IMR-90 (cell line): ENCODE results near the gene ARL5C. TPM values are rescaled to one million over a fixed set of nuclear protein-coding genes. Genes with fewer than 3 reads are reported as not detected.

Experiments
- ATAC-seq: fragments of 200-7000 bp; cut with Tn5 transposase; 2 replicates; pipeline ENCODE4 v1.9.1; 2020; ENCODE audit warnings: low read depth, mild to moderate bottlenecking, moderate library complexity
- BruUV-seq: library from RNA; stranded (reverse); fragments of 400-500 nt; replicated peaks from 2 replicates; lab custom pipeline; 2021; lab: Mats Ljungman, UMichigan
- CTCF ChIA-PET: fragments of 300-600 bp; formaldehyde crosslinking; extraction: SDS; loops from one replicate; lab custom pipeline; 2021; ENCODE audit warnings: antibody characterized with exemption; lab: Yijun Ruan, JAX
- POLR2A ChIA-PET: fragments of 300-600 bp; sonication (Branson Sonifier 250); formaldehyde crosslinking; loops from one replicate; lab custom pipeline; 2022; ENCODE audit warnings: antibody characterized with exemption; ENCODE audit not compliant: unreplicated experiment; lab: Charles Lee
- DNase-seq: peaks from one replicate; pipeline ENCODE4 v3.0.0; 2013
- H2AFZ ChIP-seq: replicated peaks from 2 replicates; pipeline ENCODE3; 2013; ENCODE audit warnings: low read length, mild to moderate bottlenecking; ENCODE audit not compliant: poor library complexity
- H2AK5ac ChIP-seq: 2 replicates; pipeline ENCODE4 v1.6.1; 2013; ENCODE audit warnings: low read depth, low read length, inconsistent platforms
- H2AK9ac ChIP-seq: replicated peaks from 2 replicates; pipeline ENCODE3; 2013; ENCODE audit warnings: mild to moderate bottlenecking, low read depth, low read length, moderate library complexity; ENCODE audit not compliant: poor library complexity
- H2BK120ac ChIP-seq: 2 replicates; pipeline ENCODE4 v1.6.1; 2013; ENCODE audit warnings: low read depth, low read length, inconsistent platforms
- H2BK15ac ChIP-seq: 3 replicates; pipeline ENCODE4 v1.6.1; 2013; ENCODE audit warnings: low read depth, low read length, inconsistent platforms
- H2BK20ac ChIP-seq: 2 replicates; pipeline ENCODE4 v1.6.1; 2013; ENCODE audit warnings: low read depth, mild to moderate bottlenecking, inconsistent platforms, low read length, moderate library complexity
- H2BK5ac ChIP-seq: 2 replicates; pipeline ENCODE4 v1.6.1; 2013; ENCODE audit warnings: mild to moderate bottlenecking, low read depth, low read length, inconsistent platforms; ENCODE audit not compliant: poor library complexity, severe bottlenecking
- H3K14ac ChIP-seq: replicated peaks from 2 replicates; pipeline ENCODE4 v1.6.1; 2013; ENCODE audit warnings: low read depth, low read length, inconsistent platforms
- H3K18ac ChIP-seq: 2 replicates; pipeline ENCODE4 v1.6.1; 2013; ENCODE audit warnings: low read depth, low read length, control low read depth
- H3K23ac ChIP-seq: 2 replicates; pipeline ENCODE4 v1.6.1; 2013; ENCODE audit warnings: low read depth, low read length, inconsistent platforms
- H3K27ac ChIP-seq: 2 replicates; pipeline ENCODE4 v1.5.1; 2013; ENCODE audit warnings: mild to moderate bottlenecking, control low read depth, low read length; ENCODE audit not compliant: insufficient read depth
- H3K27me3 ChIP-seq: 2 replicates; pipeline ENCODE4 v1.6.1; 2013; ENCODE audit warnings: low read length; ENCODE audit not compliant: control insufficient read depth, insufficient read depth
- H3K36me3 ChIP-seq: 2 replicates; pipeline ENCODE4 v1.6.1; 2013; ENCODE audit warnings: low read length, mixed read lengths; ENCODE audit not compliant: control insufficient read depth, insufficient read depth
- H3K4ac ChIP-seq: 2 replicates; pipeline ENCODE4 v1.6.1; 2013; ENCODE audit warnings: low read depth, low read length, inconsistent platforms
- H3K4me1 ChIP-seq: 2 replicates; pipeline ENCODE4 v1.6.1; 2013; ENCODE audit warnings: low read length, mixed read lengths; ENCODE audit not compliant: control insufficient read depth, insufficient read depth
- H3K4me2 ChIP-seq: 2 replicates; pipeline ENCODE4 v1.6.1; 2013; ENCODE audit warnings: low read depth, mild to moderate bottlenecking, control low read depth, low read length, moderate library complexity
- H3K4me3 ChIP-seq: 2 replicates; pipeline ENCODE4 v1.5.1; 2013; ENCODE audit warnings: low read depth, mild to moderate bottlenecking, control low read depth, low read length, moderate library complexity; ENCODE audit not compliant: insufficient read depth
- H3K56ac ChIP-seq: 2 replicates; pipeline ENCODE4 v1.6.1; 2013; ENCODE audit warnings: low read length, inconsistent platforms; ENCODE audit not compliant: insufficient read depth; ENCODE audit errors: extremely low read depth
- H3K79me1 ChIP-seq, 2 experiments: 2 replicates each; pipeline ENCODE4 v1.6.1; 2013; ENCODE audit warnings: low read length in 2 of 2, inconsistent platforms in 1 of 2, low read depth in 1 of 2
- H3K9ac ChIP-seq: 2 replicates; pipeline ENCODE4 v1.6.1; 2013; ENCODE audit warnings: low read depth, low read length, control low read depth
- H3K9me1 ChIP-seq: 2 replicates; pipeline ENCODE4 v1.6.1; 2013; ENCODE audit warnings: low read length, inconsistent platforms; ENCODE audit not compliant: insufficient read depth
- H3K9me3 ChIP-seq: 2 replicates; pipeline ENCODE4 v1.6.1; 2013; ENCODE audit warnings: low read length; ENCODE audit not compliant: control insufficient read depth, insufficient read depth
- H4K20me1 ChIP-seq: 2 replicates; pipeline ENCODE4 v1.6.1; 2013; ENCODE audit warnings: low read length, inconsistent platforms; ENCODE audit not compliant: insufficient read depth
- H4K5ac ChIP-seq: 2 replicates; pipeline ENCODE4 v1.6.1; 2013; ENCODE audit warnings: mild to moderate bottlenecking, low read depth, low read length, control low read depth
- H4K8ac ChIP-seq, 2 experiments: 2 replicates each; pipeline ENCODE4 v1.6.1; 2013; ENCODE audit warnings: low read depth in 2 of 2, low read length in 2 of 2, control low read depth in 1 of 2, inconsistent platforms in 1 of 2
- H4K91ac ChIP-seq: 2 replicates; pipeline ENCODE4 v1.6.1; 2013; ENCODE audit warnings: low read depth, low read length, inconsistent platforms; ENCODE audit not compliant: insufficient read depth
- BHLHE40 ChIP-seq: fragments of 150-350 bp; IDR thresholded peaks from 2 replicates; pipeline ENCODE4 v1.6.1; 2016; ENCODE audit warnings: mild to moderate bottlenecking, low read depth, low read length
- CHD1 ChIP-seq: IDR thresholded peaks from 2 replicates; pipeline ENCODE4 v1.6.1; 2012; ENCODE audit warnings: low read depth, low read length, improper control_type of control experiment
- MAFK ChIP-seq: IDR thresholded peaks from 2 replicates; pipeline ENCODE4 v1.6.1; 2012; ENCODE audit warnings: low read depth, low read length, improper control_type of control experiment
- MAZ ChIP-seq: IDR thresholded peaks from 2 replicates; pipeline ENCODE4 v1.6.1; 2012; ENCODE audit warnings: low read depth, mild to moderate bottlenecking, low read length, improper control_type of control experiment, moderate library complexity, borderline replicate concordance
- MXI1 ChIP-seq: IDR thresholded peaks from 2 replicates; pipeline ENCODE4 v1.6.1; 2012; ENCODE audit warnings: low read depth, mild to moderate bottlenecking, low read length, moderate library complexity, borderline replicate concordance
- NFE2L2 ChIP-seq: fragments of 150-350 bp; IDR thresholded peaks from 2 replicates; pipeline ENCODE4 v1.6.1; 2016; ENCODE audit warnings: low read depth, mild to moderate bottlenecking, low read length
- USF2 ChIP-seq: fragments of 150-350 bp; IDR thresholded peaks from 2 replicates; pipeline ENCODE4 v1.6.1; 2017; ENCODE audit warnings: mild to moderate bottlenecking, antibody characterized with exemption, low read length, low read depth
- WGBS, 2 experiments: methylation state at CpG; one replicate each; pipeline versions ENCODE4 v1.1.5 to v1.1.7; 2013; ENCODE audit warnings: missing lambda C conversion rate in 2 of 2; ENCODE audit not compliant: insufficient read length in 1 of 2; ENCODE audit errors: extremely low coverage in 2 of 2; 5-methylcytosine and 5-hydroxymethylcytosine counted together
- dilution Hi-C: fragments of 300-500 bp; cut with HindIII; formaldehyde crosslinking; loops from one replicate; pipeline ENCODE4 v1.14.3; 2018; ENCODE audit warnings: low sequenced_read_pairs; ENCODE audit not compliant: unreplicated experiment
- in situ Hi-C: fragments of 300-500 bp; cut with MboI; formaldehyde crosslinking; loops from 3 replicates; pipeline ENCODE4 v1.14.3; 2019; ENCODE audit warnings: low sequenced_read_pairs, inconsistent platforms, mixed read lengths
- intact Hi-C: fragments of 100-400 bp; cut with micrococcal nuclease; formaldehyde crosslinking; loops from 2 replicates; pipeline ENCODE4 v1.10.0; 2022
- polyA plus RNA-seq, 3 experiments: library from polyadenylated mRNA; depleted of rRNA; stranded (reverse); fragments of >200 nt; gene quantifications; 2 replicates each; pipeline ENCODE4 v1.2.3, GENCODE V29; 2012; ENCODE audit warnings: low replicate concordance in 1 of 3
- total RNA-seq: library from RNA; depleted of rRNA; stranded (reverse); fragments of >200 nt; gene quantifications from 2 replicates; pipeline ENCODE4 v1.2.3, GENCODE V29; 2012

ARL5C gene
- total and polyA plus RNA-seq, 2 of the 4 experiments (the other 2 are of a cell fraction), result not detected

- H3K27me3 ChIP-seq, result peaks cover 31% of the 10 kb centered on the region
- H3K14ac ChIP-seq, result no peak overlapping the region
- no peak overlapping the region for H4K8ac ChIP-seq
- H2AK5ac ChIP-seq, result no peak overlapping the region
- H2BK20ac ChIP-seq, result 0 out of 2 replicates have a peak overlapping the region, but pooled peaks have one; percentile 1
- peaks cover 13% of the 10 kb centered on the region for H3K9me1 ChIP-seq
- H3K4ac ChIP-seq, result no peak overlapping the region
- H3K56ac ChIP-seq, result no peak overlapping the region
- no peak overlapping the region for H2BK15ac ChIP-seq
- no peak overlapping the region for H3K4me3 ChIP-seq
- ChIA-PET POLR2A (no interaction called here), CTCF (no interaction called here)
- no peak overlapping the region for H2BK5ac ChIP-seq
- no peak for DNase-seq
- dilution Hi-C loops (no loop called here), intact Hi-C loops (no loop called here), in situ Hi-C loops (no loop called here)
- H3K79me1 ChIP-seq, result no peaks in the 10 kb centered on the region
- H4K20me1 ChIP-seq, result no peaks in the 10 kb centered on the region
- H3K18ac ChIP-seq, result no peak overlapping the region
- H3K4me1 ChIP-seq, result peaks cover 7% of the 10 kb centered on the region
- H3K36me3 ChIP-seq, result no peaks in the 10 kb centered on the region
- no peak overlapping the region for H4K5ac ChIP-seq
- no TSS peak for BruUV-seq
- WGBS, 2 experiments, result no CpG with 5 or more reads among the region's 2 CpGs
- no peak overlapping the region for H2AK9ac ChIP-seq
- H3K23ac ChIP-seq, result no peak overlapping the region
- no peak overlapping the region for H2AFZ ChIP-seq
- peaks cover 4% of the 10 kb centered on the region; the same call in 1 of the 2 replicates for H3K9me3 ChIP-seq
- no peak overlapping the region for H3K4me2 ChIP-seq
- H3K9ac ChIP-seq, result no peak overlapping the region
- H2BK120ac ChIP-seq, result no peak overlapping the region
- ATAC-seq, result no peak
- H4K91ac ChIP-seq, result no peak overlapping the region
- no peak for TF ChIP-seq CHD1
- no peak for TF ChIP-seq MAFK
- TF ChIP-seq BHLHE40, result no peak
- no peak for TF ChIP-seq USF2
- TF ChIP-seq NFE2L2, result no peak
- no peak for TF ChIP-seq MAZ
- no peak for TF ChIP-seq MXI1
- no peak overlapping the region for H3K27ac ChIP-seq
Observed at GRCh38 chr17:39113871-39114270, 52.1 kb downstream of the ARL5C start.
